Measurements from ENCODE around the gene CILP2. TPM values are rescaled to one million over a fixed set of nuclear protein-coding genes. Genes with fewer than 3 reads are reported as not detected.

The CILP2 gene
- total RNA-seq, 2 experiments from 2014 or later: 0.16 to 0.24 TPM

GRCh38 chr19:19526581-19527370 lies 11.3 kb upstream of the CILP2 start:
- H3K27ac Mint-ChIP-seq: no peak overlapping the region
- POLR2A ChIA-PET: no interaction called here
- no peak overlapping the region for H3K4me3 Mint-ChIP-seq

GRCh38 chr19:19527371-19527656 lies 10.8 kb upstream of the CILP2 start:
- H3K4me1 Mint-ChIP-seq (ENCODE audit: low read depth): peaks cover 34% of the 10 kb centered on the region
- no peak overlapping the region for H3K4me3 Mint-ChIP-seq
- no peaks in the 10 kb centered on the region for H3K27me3 Mint-ChIP-seq (ENCODE audit: low read depth)
- CTCF ChIA-PET: no interaction called here
- no peaks in the 10 kb centered on the region for H3K9me3 Mint-ChIP-seq (ENCODE audit: insufficient read depth)
- DNase-seq (no peak), ATAC-seq (no peak)
- peaks cover 36% of the 10 kb centered on the region for H3K36me3 Mint-ChIP-seq (ENCODE audit: low read depth)
- POLR2A ChIA-PET: no interaction called here
- H3K27ac Mint-ChIP-seq: no peak overlapping the region

More at GRCh38 chr19:19526581-19527370, 11.3 kb upstream of the CILP2 start:
- Mint-ChIP-seq H3K36me3 (ENCODE audit: low read depth) (peaks cover 34% of the 10 kb centered on the region), H3K27me3 (ENCODE audit: low read depth) (no peaks in the 10 kb centered on the region), H3K9me3 (ENCODE audit: insufficient read depth) (no peaks in the 10 kb centered on the region), H3K4me1 (ENCODE audit: low read depth) (peaks cover 29% of the 10 kb centered on the region)
- no peak for DNase-seq
- ATAC-seq: peak; percentile 17
- CTCF ChIA-PET: no interaction called here

- H3K36me3 Mint-ChIP-seq (ENCODE audit: low read depth): peaks cover 32% of the 10 kb centered on the region
- H3K4me3 Mint-ChIP-seq: no peak overlapping the region
- H3K9me3 Mint-ChIP-seq (ENCODE audit: insufficient read depth): no peaks in the 10 kb centered on the region
- no peak for DNase-seq
- ChIA-PET POLR2A (interaction anchor here (0.8 kb wide), 1 partner anchor 11 kb away, joined by 3 read pairs; no protein-coding TSS in a partner anchor), CTCF (interaction anchor here (0.8 kb wide), 1 partner anchor 116 kb away, joined by 3 read pairs; the partner anchor contains the start of gene GMIP)
- no peak overlapping the region for H3K27ac Mint-ChIP-seq
- ATAC-seq: no peak
- H3K27me3 Mint-ChIP-seq (ENCODE audit: low read depth): no peaks in the 10 kb centered on the region
- H3K4me1 Mint-ChIP-seq (ENCODE audit: low read depth): peaks cover 32% of the 10 kb centered on the region
Measured at GRCh38 chr19:19527674-19528625, 10.1 kb upstream of the CILP2 start.

- Mint-ChIP-seq H3K4me1 (ENCODE audit: low read depth) (peaks cover 30% of the 10 kb centered on the region), H3K27ac (no peak within 1 kb of the TSS), H3K27me3 (ENCODE audit: low read depth) (no peaks in the 10 kb centered on the region), H3K9me3 (ENCODE audit: insufficient read depth) (no peaks in the 10 kb centered on the region), H3K4me3 (no peak within 1 kb of the TSS), H3K36me3 (ENCODE audit: low read depth) (peaks cover 30% of the 10 kb centered on the region)
- CTCF ChIA-PET: interaction anchor here (0.8 to 1.1 kb wide), 2 partner anchors 13 to 115 kb away, joined by 3 read pairs; partner anchors contain the start of genes GMIP, NDUFA13 and TSSK6
- DNase-seq (no peak), ATAC-seq (no peak)
- POLR2A ChIA-PET: no interaction called here
Measured at GRCh38 chr19:19528721-19529490, 9.2 kb upstream of the CILP2 start, which contains the start of gene YJEFN3. YJEFN3 (plus strand) TSS chr19:19528911; CDS start chr19:19528933, 22 bp downstream.

GRCh38 chr19:19529783-19530422 lies 8.2 kb upstream of the CILP2 start:
- Mint-ChIP-seq H3K4me3 (no peak overlapping the region), H3K27ac (no peak overlapping the region), H3K36me3 (ENCODE audit: low read depth) (peaks cover 28% of the 10 kb centered on the region), H3K9me3 (ENCODE audit: insufficient read depth) (no peaks in the 10 kb centered on the region), H3K27me3 (ENCODE audit: low read depth) (no peaks in the 10 kb centered on the region), H3K4me1 (ENCODE audit: low read depth) (peaks cover 23% of the 10 kb centered on the region)
- ChIA-PET CTCF (interaction anchor here (0.9 to 2.4 kb wide), 5 partner anchors 14 to 429 kb away, joined by 3 to 8 read pairs (median 4); partner anchors contain the start of genes GMIP and NDUFA13), POLR2A (no interaction called here)
- no peak for DNase-seq
- no peak for ATAC-seq

GRCh38 chr19:19530423-19530804 lies 7.7 kb upstream of the CILP2 start:
- peak overlapping the region; percentile 19 for H3K27ac Mint-ChIP-seq
- DNase-seq (no peak), ATAC-seq (no peak)
- H3K36me3 Mint-ChIP-seq (ENCODE audit: low read depth): peaks cover 28% of the 10 kb centered on the region
- ChIA-PET CTCF (interaction anchor here (0.9 to 2.4 kb wide), 5 partner anchors 14 to 428 kb away, joined by 3 to 8 read pairs (median 4); partner anchors contain the start of genes GMIP and NDUFA13), POLR2A (no interaction called here)
- H3K9me3 Mint-ChIP-seq (ENCODE audit: insufficient read depth): no peaks in the 10 kb centered on the region
- no peaks in the 10 kb centered on the region for H3K27me3 Mint-ChIP-seq (ENCODE audit: low read depth)
- peaks cover 18% of the 10 kb centered on the region for H3K4me1 Mint-ChIP-seq (ENCODE audit: low read depth)
- no peak overlapping the region for H3K4me3 Mint-ChIP-seq

- DNase-seq (no peak), ATAC-seq (no peak)
- H3K9me3 Mint-ChIP-seq (ENCODE audit: insufficient read depth): no peaks in the 10 kb centered on the region
- peaks cover 18% of the 10 kb centered on the region for H3K4me1 Mint-ChIP-seq (ENCODE audit: low read depth)
- POLR2A ChIA-PET: interaction anchor here (1.0 to 1.2 kb wide), 2 partner anchors 39 to 132 kb away, joined by 3 to 4 read pairs; partner anchors contain the start of gene ATP13A1
- peaks cover 28% of the 10 kb centered on the region for H3K36me3 Mint-ChIP-seq (ENCODE audit: low read depth)
- H3K27me3 Mint-ChIP-seq (ENCODE audit: low read depth): no peaks in the 10 kb centered on the region
- no peak overlapping the region for H3K4me3 Mint-ChIP-seq
- peak overlapping the region; percentile 19 for H3K27ac Mint-ChIP-seq
- CTCF ChIA-PET: interaction anchor here (0.9 to 2.6 kb wide), 11 partner anchors 10 to 430 kb away, joined by 3 to 29 read pairs (median 6); partner anchors contain the start of genes GMIP and NDUFA13
Measured at GRCh38 chr19:19530889-19531288, 7.2 kb upstream of the CILP2 start.

- ChIA-PET CTCF (interaction anchor here (0.6 to 2.7 kb wide), 49 partner anchors 9 to 521 kb away, joined by 3 to 29 read pairs (median 5); partner anchors contain the start of genes ATP13A1, GMIP, LPAR2 and NDUFA13), POLR2A (interaction anchor here (0.6 to 2.0 kb wide), 7 partner anchors 11 to 137 kb away, joined by 3 to 14 read pairs (median 4); partner anchors contain the start of genes ATP13A1, GMIP and ZNF101)
- Mint-ChIP-seq H3K4me3 (no peak overlapping the region), H3K9me3 (ENCODE audit: insufficient read depth) (no peaks in the 10 kb centered on the region), H3K27me3 (ENCODE audit: low read depth) (peaks cover 3% of the 10 kb centered on the region), H3K36me3 (ENCODE audit: low read depth) (peaks cover 21% of the 10 kb centered on the region), H3K27ac (no peak overlapping the region), H3K4me1 (ENCODE audit: low read depth) (peaks cover 10% of the 10 kb centered on the region)
- ATAC-seq: peak; percentile 87
- DNase-seq: peak; percentile 88
Measured at GRCh38 chr19:19531951-19532805, 5.9 kb upstream of the CILP2 start.

GRCh38 chr19:19532806-19533701 lies 5.0 kb upstream of the CILP2 start:
- Mint-ChIP-seq H3K27ac (no peak overlapping the region), H3K4me3 (no peak overlapping the region), H3K9me3 (ENCODE audit: insufficient read depth) (no peaks in the 10 kb centered on the region), H3K4me1 (ENCODE audit: low read depth) (peaks cover 13% of the 10 kb centered on the region), H3K36me3 (ENCODE audit: low read depth) (peaks cover 19% of the 10 kb centered on the region), H3K27me3 (ENCODE audit: low read depth) (peaks cover 3% of the 10 kb centered on the region)
- ATAC-seq: no peak
- CTCF ChIA-PET: interaction anchor here (0.6 to 2.7 kb wide), 43 partner anchors 8 to 426 kb away, joined by 3 to 29 read pairs (median 5); partner anchors contain the start of genes ATP13A1, GMIP, LPAR2 and NDUFA13
- no peak for DNase-seq
- POLR2A ChIA-PET: interaction anchor here (0.7 to 2.0 kb wide), 4 partner anchors 10 to 168 kb away, joined by 3 to 14 read pairs (median 4); partner anchors contain the start of genes GMIP and ZNF101
